HUES48 (cell line): ENCODE data around the gene KYNU.

ENCODE experiments used
- H3K27ac ChIP-seq: one replicate; pipeline ENCODE4 v1.7.0; 2013; ENCODE audit warnings: low read depth, low read length, inconsistent platforms
- H3K27me3 ChIP-seq: 2 replicates; pipeline ENCODE4 v1.6.1; 2013; ENCODE audit warnings: mild to moderate bottlenecking, low read length; ENCODE audit not compliant: control insufficient read depth, insufficient read depth
- H3K36me3 ChIP-seq: 2 replicates; pipeline ENCODE4 v1.6.1; 2013; ENCODE audit warnings: low read length; ENCODE audit not compliant: control insufficient read depth, insufficient read depth
- H3K4me1 ChIP-seq: 2 replicates; pipeline ENCODE4 v1.6.1; 2013; ENCODE audit warnings: mild to moderate bottlenecking, low read length; ENCODE audit not compliant: control insufficient read depth, insufficient read depth
- H3K4me3 ChIP-seq: 2 replicates; pipeline ENCODE4 v1.5.1; 2013; ENCODE audit warnings: mild to moderate bottlenecking, low read depth, low read length
- H3K9ac ChIP-seq: 2 replicates; pipeline ENCODE4 v1.6.1; 2013; ENCODE audit warnings: mild to moderate bottlenecking, low read depth, low read length, moderate library complexity
- H3K9me3 ChIP-seq: 2 replicates; pipeline ENCODE4 v1.6.1; 2013; ENCODE audit warnings: low read length; ENCODE audit not compliant: control insufficient read depth, insufficient read depth

The KYNU gene

GRCh38 chr2:142961202-142961601 lies 83.7 kb downstream of the KYNU start:
- Histone ChIP-seq H3K9me3 (peaks cover 9% of the 10 kb centered on the region; the same call in 1 of the 2 replicates), H3K27me3 (no peaks in the 10 kb centered on the region), H3K36me3 (no peaks in the 10 kb centered on the region), H3K4me3 (no peak overlapping the region), H3K4me1 (no peaks in the 10 kb centered on the region), H3K27ac (no peak overlapping the region), H3K9ac (no peak overlapping the region)

GRCh38 chr2:142965443-142965842 lies 88.0 kb downstream of the KYNU start:
- Histone ChIP-seq H3K27me3 (no peaks in the 10 kb centered on the region), H3K36me3 (no peaks in the 10 kb centered on the region), H3K4me3 (no peak overlapping the region), H3K9ac (no peak overlapping the region), H3K9me3 (peaks cover 9% of the 10 kb centered on the region; the same call in 1 of the 2 replicates), H3K4me1 (no peaks in the 10 kb centered on the region), H3K27ac (no peak overlapping the region)

GRCh38 chr2:142966284-142966683 lies 88.8 kb downstream of the KYNU start:
- no peaks in the 10 kb centered on the region for H3K36me3 ChIP-seq
- H3K9me3 ChIP-seq: peaks cover 9% of the 10 kb centered on the region; the same call in 1 of the 2 replicates
- H3K4me1 ChIP-seq: no peaks in the 10 kb centered on the region
- no peak overlapping the region for H3K27ac ChIP-seq
- no peak overlapping the region for H3K9ac ChIP-seq
- no peak overlapping the region for H3K4me3 ChIP-seq
- H3K27me3 ChIP-seq: no peaks in the 10 kb centered on the region

DNA sequence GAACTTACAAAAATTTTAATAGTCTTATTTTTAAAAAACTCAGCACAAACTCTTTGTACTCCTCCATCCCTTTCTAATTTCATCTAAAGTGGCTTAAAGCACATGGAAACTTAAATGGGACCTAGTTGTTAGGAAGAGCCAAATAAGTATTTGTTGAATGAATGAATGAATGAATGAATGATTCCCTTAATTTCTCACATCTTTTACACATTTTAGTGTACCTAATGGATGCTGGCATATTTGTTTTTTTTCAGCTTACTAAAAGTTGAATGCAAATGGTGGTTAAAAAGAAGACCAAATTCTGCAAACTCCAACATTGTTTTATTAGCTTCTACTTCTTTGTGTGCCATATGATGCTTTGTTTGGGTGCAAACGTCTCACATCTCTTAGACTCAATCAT lies 89.6 kb downstream of the KYNU start:
- H3K36me3 ChIP-seq: no peaks in the 10 kb centered on the region
- 0 out of 2 replicates have a peak, but pooled peaks cover under 1% of the 10 kb centered on the region for H3K4me1 ChIP-seq
- H3K27ac ChIP-seq: no peak overlapping the region
- peaks cover 9% of the 10 kb centered on the region; the same call in 1 of the 2 replicates for H3K9me3 ChIP-seq
- no peak overlapping the region for H3K4me3 ChIP-seq
- H3K9ac ChIP-seq: no peak overlapping the region
- H3K27me3 ChIP-seq: no peaks in the 10 kb centered on the region

- Histone ChIP-seq H3K9me3 (no peaks in the 10 kb centered on the region), H3K9ac (peak overlapping the region; percentile 66; the same call in 1 of the 2 replicates), H3K27me3 (no peaks in the 10 kb centered on the region), H3K4me1 (peaks cover 26% of the 10 kb centered on the region), H3K27ac (peak overlapping the region; percentile 92), H3K4me3 (no peak overlapping the region), H3K36me3 (no peaks in the 10 kb centered on the region)
These were observed 95.8 kb downstream of the KYNU start for GRCh38 chr2:142973160-142973821.

DNA sequence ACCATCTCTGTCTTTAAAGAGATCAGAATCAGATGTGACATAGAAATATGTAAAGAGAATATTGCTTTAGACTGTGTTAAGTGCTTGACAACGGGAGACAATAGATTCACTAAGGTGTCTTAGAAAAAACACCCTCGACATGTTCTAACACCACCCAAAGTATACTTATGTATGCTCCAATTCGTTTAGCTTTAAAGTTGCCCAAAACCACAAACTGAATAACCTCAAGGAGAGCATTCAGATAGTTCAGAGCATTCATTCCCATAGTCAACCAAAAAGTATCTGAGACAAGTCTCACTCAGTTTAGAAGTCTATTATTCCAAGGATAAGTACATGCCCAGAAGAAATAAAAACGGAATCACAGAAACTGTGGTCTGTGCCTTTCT lies 96.4 kb downstream of the KYNU start:
- H3K27ac ChIP-seq: peak overlapping the region; percentile 92
- no peaks in the 10 kb centered on the region for H3K9me3 ChIP-seq
- H3K4me1 ChIP-seq: peaks cover 26% of the 10 kb centered on the region
- no peaks in the 10 kb centered on the region for H3K27me3 ChIP-seq
- no peaks in the 10 kb centered on the region for H3K36me3 ChIP-seq
- peak overlapping the region; percentile 66; the same call in 1 of the 2 replicates for H3K9ac ChIP-seq
- peak overlapping the region; percentile 27; the same call in 1 of the 2 replicates for H3K4me3 ChIP-seq

GRCh38 chr2:142974288-142975024 lies 97.0 kb downstream of the KYNU start:
- Histone ChIP-seq H3K27ac (peak overlapping the region; percentile 92), H3K27me3 (no peaks in the 10 kb centered on the region), H3K9me3 (no peaks in the 10 kb centered on the region), H3K4me3 (peak overlapping the region; percentile 27; the same call in 1 of the 2 replicates), H3K4me1 (peaks cover 26% of the 10 kb centered on the region), H3K36me3 (no peaks in the 10 kb centered on the region), H3K9ac (peak overlapping the region; percentile 66; the same call in 1 of the 2 replicates)

- Histone ChIP-seq H3K4me1 (peaks cover 28% of the 10 kb centered on the region), H3K27ac (peak overlapping the region; percentile 92)
These were observed 97.8 kb downstream of the KYNU start for GRCh38 chr2:142975239-142975638.

DNA sequence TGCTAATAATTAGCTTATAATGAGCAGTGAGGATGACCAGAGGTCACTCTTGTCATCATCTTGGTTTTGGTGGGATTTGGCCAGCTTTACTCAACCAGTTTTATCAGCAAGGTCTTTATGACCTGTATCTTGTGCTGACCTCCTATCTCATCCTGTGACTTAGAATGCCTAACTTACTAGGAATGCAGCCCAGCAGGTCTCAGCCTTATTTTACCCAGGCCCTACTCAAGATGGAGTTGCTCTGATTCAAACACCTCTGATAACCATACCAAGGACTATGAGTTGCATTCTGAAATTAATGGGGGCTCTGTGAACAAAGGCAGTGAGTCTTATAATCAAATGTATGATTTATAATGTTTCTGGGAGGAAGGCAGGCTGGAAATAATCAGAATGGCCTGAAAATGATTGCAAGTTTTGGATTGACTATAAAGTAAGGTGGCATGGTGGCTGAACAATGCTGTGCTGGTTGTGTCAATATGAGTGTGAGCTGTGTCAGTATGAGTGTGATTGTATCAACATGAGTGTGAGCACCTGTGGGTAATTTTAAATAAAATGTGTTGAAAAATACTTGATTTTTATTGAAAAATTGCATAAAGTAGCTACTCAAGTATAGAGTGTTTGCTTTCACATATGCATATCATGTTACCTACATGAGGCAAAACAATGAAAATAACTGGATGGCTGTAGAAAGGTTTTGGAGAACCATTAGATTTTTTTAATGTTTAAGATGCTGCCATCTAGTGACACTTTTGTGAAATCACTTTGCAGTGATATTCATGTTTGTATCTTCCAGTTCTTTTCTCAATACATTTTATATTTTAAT lies 103.0 kb downstream of the KYNU start:
- no peaks in the 10 kb centered on the region for H3K9me3 ChIP-seq
- peak overlapping the region; percentile 31 for H3K27ac ChIP-seq
- no peaks in the 10 kb centered on the region for H3K36me3 ChIP-seq
- no peaks in the 10 kb centered on the region for H3K27me3 ChIP-seq
- no peak overlapping the region for H3K9ac ChIP-seq
- no peak overlapping the region for H3K4me3 ChIP-seq
- H3K4me1 ChIP-seq: peaks cover 4% of the 10 kb centered on the region; the same call in 1 of the 2 replicates

More at GRCh38 chr2:142975239-142975638, 97.8 kb downstream of the KYNU start:
- Histone ChIP-seq H3K36me3 (no peaks in the 10 kb centered on the region), H3K9me3 (no peaks in the 10 kb centered on the region), H3K9ac (no peak overlapping the region), H3K27me3 (no peaks in the 10 kb centered on the region), H3K4me3 (no peak overlapping the region)

- H3K9ac ChIP-seq: no peak overlapping the region
- no peaks in the 10 kb centered on the region for H3K9me3 ChIP-seq
- H3K27me3 ChIP-seq: no peaks in the 10 kb centered on the region
- H3K4me1 ChIP-seq: peaks cover 4% of the 10 kb centered on the region; the same call in 1 of the 2 replicates
- no peaks in the 10 kb centered on the region for H3K36me3 ChIP-seq
- H3K27ac ChIP-seq: no peak overlapping the region
- no peak overlapping the region for H3K4me3 ChIP-seq
These were observed 103.6 kb downstream of the KYNU start for GRCh38 chr2:142981069-142981378.
